ENCODE results near the gene USP28.

Gene USP28

GRCh38 chr11:113829751-113830150 lies 45.6 kb downstream of the USP28 start:
- H3K4me3 ChIP-seq (ENCODE audit: control insufficient read depth, low read depth, low read length) = no peak overlapping the region
- TF ChIP-seq CTCF (conservative IDR thresholded peaks at IDR 0.05; ENCODE audit: control insufficient read depth, insufficient read depth, low read depth, low read length) = no peak
- no peak for DNase-seq (ENCODE audit: low read depth)

GRCh38 chr11:113828191-113828590 lies 47.2 kb downstream of the USP28 start:
- DNase-seq (ENCODE audit: low read depth) = no peak
- H3K4me3 ChIP-seq (ENCODE audit: control insufficient read depth, low read depth, low read length) = no peak overlapping the region
- no peak for TF ChIP-seq CTCF (conservative IDR thresholded peaks at IDR 0.05; ENCODE audit: control insufficient read depth, insufficient read depth, low read depth, low read length)

- TF ChIP-seq CTCF (conservative IDR thresholded peaks at IDR 0.05; ENCODE audit: control insufficient read depth, insufficient read depth, low read depth, low read length) = no peak
- H3K4me3 ChIP-seq (ENCODE audit: control insufficient read depth, low read depth, low read length) = no peak overlapping the region
- DNase-seq (ENCODE audit: low read depth) = no peak
These were observed 47.9 kb downstream of the USP28 start for GRCh38 chr11:113827477-113827876.

DNA sequence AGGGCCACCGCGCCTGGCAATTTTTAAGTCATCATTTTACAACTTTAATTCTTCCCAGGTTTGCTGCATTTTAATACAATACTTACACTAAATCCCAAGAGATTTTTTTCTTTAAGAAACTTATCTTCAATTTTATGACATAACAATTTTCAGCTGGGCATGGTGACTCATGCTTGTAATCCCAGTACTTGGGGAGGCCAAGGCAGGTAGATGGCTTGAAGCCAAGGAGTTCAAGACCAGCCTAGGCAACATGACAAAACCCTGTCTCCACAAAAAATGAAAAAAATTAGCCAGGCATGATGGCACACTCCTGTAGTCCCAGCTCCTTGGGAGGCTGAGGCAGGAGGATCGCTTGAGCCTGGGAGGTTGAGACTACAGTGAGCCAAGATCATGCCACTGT lies 56.9 kb downstream of the USP28 start:
- no peak overlapping the region for H3K4me3 ChIP-seq (ENCODE audit: control insufficient read depth, low read depth, low read length)
- peak; percentile 2 for DNase-seq (ENCODE audit: low read depth)
- no peak for TF ChIP-seq CTCF (conservative IDR thresholded peaks at IDR 0.05; ENCODE audit: control insufficient read depth, insufficient read depth, low read depth, low read length)

- DNase-seq (ENCODE audit: low read depth) = no peak
- H3K4me3 ChIP-seq (ENCODE audit: control insufficient read depth, low read depth, low read length) = no peak overlapping the region
- no peak for TF ChIP-seq CTCF (conservative IDR thresholded peaks at IDR 0.05; ENCODE audit: control insufficient read depth, insufficient read depth, low read depth, low read length)
These were observed 57.7 kb downstream of the USP28 start for GRCh38 chr11:113817626-113818025.

- no peak for DNase-seq (ENCODE audit: low read depth)
- TF ChIP-seq CTCF (conservative IDR thresholded peaks at IDR 0.05; ENCODE audit: control insufficient read depth, insufficient read depth, low read depth, low read length) = no peak
- no peak overlapping the region for H3K4me3 ChIP-seq (ENCODE audit: control insufficient read depth, low read depth, low read length)
These were observed 58.2 kb downstream of the USP28 start for GRCh38 chr11:113817162-113817561.

DNA sequence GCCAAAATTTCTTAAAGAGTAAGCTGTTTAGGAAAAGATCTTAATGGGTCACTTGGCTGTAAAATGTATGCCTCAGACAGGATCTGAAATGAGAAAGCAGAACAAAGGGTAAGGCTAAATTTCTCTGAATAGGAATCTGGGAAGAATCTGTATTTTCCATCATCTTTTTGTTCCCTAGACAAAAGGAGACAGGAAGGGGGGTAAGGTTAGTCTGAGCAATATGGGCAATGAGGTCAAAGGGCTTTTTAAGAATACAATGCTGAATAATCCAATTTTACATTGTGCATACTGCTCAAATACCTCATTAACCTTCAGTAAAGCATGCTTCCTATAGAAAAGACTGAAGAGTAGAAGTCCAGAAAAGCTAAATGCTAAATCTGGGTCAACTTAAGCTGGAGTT lies 61.2 kb downstream of the USP28 start:
- no peak overlapping the region for H3K4me3 ChIP-seq (ENCODE audit: control insufficient read depth, low read depth, low read length)
- no peak for TF ChIP-seq CTCF (conservative IDR thresholded peaks at IDR 0.05; ENCODE audit: control insufficient read depth, insufficient read depth, low read depth, low read length)
- no peak for DNase-seq (ENCODE audit: low read depth)

Data from fibroblast of mammary gland (primary cell).